Neural cell (in vitro differentiated cells): ENCODE measurements around the gene VENTX. TPM values are rescaled to one million over a fixed set of nuclear protein-coding genes. Genes with fewer than 3 reads are reported as not detected.

ENCODE experiments used
- H2AFZ ChIP-seq: fragments of 200-600, 300-800 bp; sonication (generic), shearing (Covaris generic); 2 replicates; pipeline ENCODE4 v1.6.0; 2014; ENCODE audit warnings: low read depth, mild to moderate bottlenecking, antibody characterized with exemption, low read length, moderate library complexity
- H3F3A ChIP-seq: fragments of 200-600 bp; shearing (Covaris generic); 2 replicates; pipeline ENCODE4 v1.6.1; 2016; ENCODE audit warnings: mild to moderate bottlenecking, moderate library complexity, mixed read lengths, antibody characterized with exemption, low read length; ENCODE audit not compliant: insufficient read depth, poor library complexity, severe bottlenecking
- H3K27ac ChIP-seq: fragments of 200-600, 300-800 bp; sonication (generic), shearing (Covaris generic); 2 replicates; pipeline ENCODE4 v1.5.1; 2014; ENCODE audit warnings: mild to moderate bottlenecking, low read length, moderate library complexity
- H3K27me3 ChIP-seq: fragments of 300-800, 200-600 bp; sonication (generic), shearing (Covaris generic); 2 replicates; pipeline ENCODE4 v1.6.0; 2014; ENCODE audit warnings: mild to moderate bottlenecking, low read depth, low read length, moderate library complexity; ENCODE audit not compliant: insufficient read depth
- H3K36me3 ChIP-seq: fragments of 300-800, 200-600 bp; sonication (generic), shearing (Covaris generic); 2 replicates; pipeline ENCODE4 v1.5.1; 2014; ENCODE audit warnings: mild to moderate bottlenecking, antibody characterized with exemption, low read length, moderate library complexity; ENCODE audit not compliant: insufficient read depth
- H3K4me2 ChIP-seq: fragments of 300-800, 200-600 bp; sonication (generic), shearing (Covaris generic); 2 replicates; pipeline ENCODE4 v1.6.0; 2014; ENCODE audit warnings: mild to moderate bottlenecking, low read length
- H3K4me3 ChIP-seq: fragments of 300-800, 200-600 bp; sonication (generic), shearing (Covaris generic); 2 replicates; pipeline ENCODE4 v1.5.1; 2014; ENCODE audit warnings: mild to moderate bottlenecking, low read length, moderate library complexity
- H3K79me2 ChIP-seq: fragments of 200-600 bp; shearing (Covaris generic); replicated peaks from 2 replicates; pipeline ENCODE4 v1.6.0; 2014; ENCODE audit warnings: mild to moderate bottlenecking, low read length, moderate library complexity; ENCODE audit not compliant: insufficient read depth
- H3K9ac ChIP-seq: fragments of 300-800, 200-600 bp; sonication (generic), shearing (Covaris generic); 2 replicates; pipeline ENCODE4 v1.6.1; 2016; ENCODE audit warnings: mild to moderate bottlenecking, low read length, mixed read lengths
- H3K9me2 ChIP-seq: fragments of 200-600 bp; shearing (Covaris generic); 2 replicates; pipeline ENCODE4 v1.6.1; 2016; ENCODE audit warnings: mild to moderate bottlenecking, low read length, mixed read lengths; ENCODE audit not compliant: insufficient read depth
- H3K9me3 ChIP-seq: fragments of 200-600, 300-800 bp; sonication (generic), shearing (Covaris generic); 2 replicates; pipeline ENCODE4 v1.6.1; 2016; ENCODE audit warnings: mild to moderate bottlenecking, mixed run types, low read length, moderate library complexity, mixed read lengths
- H4K20me1 ChIP-seq: fragments of 200-600 bp; shearing (Covaris generic); 2 replicates; pipeline ENCODE4 v1.6.1; 2016; ENCODE audit warnings: mild to moderate bottlenecking, mixed run types; ENCODE audit not compliant: insufficient read depth
- EP300 ChIP-seq: fragments of 450-650 bp; conservative IDR thresholded peaks from 2 replicates; pipeline ENCODE4 v1.6.1; 2014; ENCODE audit warnings: antibody characterized with exemption, mild to moderate bottlenecking, moderate library complexity; ENCODE audit not compliant: poor library complexity, severe bottlenecking
- EZH2 ChIP-seq: fragments of 200-600, 300-800 bp; shearing (Covaris generic), sonication (generic); IDR thresholded peaks from 2 replicates; pipeline ENCODE4 v1.6.1; 2014; ENCODE audit warnings: antibody characterized with exemption, low read length, borderline replicate concordance, mild to moderate bottlenecking; ENCODE audit not compliant: insufficient read depth, poor library complexity, severe bottlenecking
- MXI1 ChIP-seq: fragments of 450-650 bp; conservative IDR thresholded peaks from 2 replicates; pipeline ENCODE4 v1.6.1; 2014; ENCODE audit warnings: antibody characterized with exemption, mild to moderate bottlenecking; ENCODE audit not compliant: poor library complexity, severe bottlenecking
- POLR2AphosphoS5 ChIP-seq: IDR thresholded peaks from 2 replicates; pipeline ENCODE4 v1.6.1; 2012
- RAD21 ChIP-seq: fragments of 450-650 bp; conservative IDR thresholded peaks from 2 replicates; pipeline ENCODE4 v1.6.1; 2014; ENCODE audit warnings: antibody characterized with exemption, mild to moderate bottlenecking, moderate library complexity
- SMC3 ChIP-seq: fragments of 450-650 bp; conservative IDR thresholded peaks from 2 replicates; pipeline ENCODE4 v1.6.1; 2014; ENCODE audit warnings: antibody characterized with exemption, mild to moderate bottlenecking, moderate library complexity; ENCODE audit not compliant: poor library complexity
- TAF1 ChIP-seq: IDR thresholded peaks from 2 replicates; pipeline ENCODE4 v1.6.1; 2012; ENCODE audit warnings: low read depth
- polyA plus RNA-seq: library from polyadenylated mRNA; depleted of rRNA; stranded (reverse); fragments of >200 nt; gene quantifications from 2 replicates; pipeline ENCODE4 v1.2.3, GENCODE V29; 2014
- TF ChIP-seq, protein P1 (sequence below): fragments of 450-650 bp; IDR thresholded peaks from 2 replicates; pipeline ENCODE4 v1.5.1; 2014; ENCODE audit warnings: antibody characterized with exemption, mild to moderate bottlenecking, moderate library complexity; ENCODE audit not compliant: poor library complexity, severe bottlenecking
- TF ChIP-seq, protein P2 (sequence below): IDR thresholded peaks from 2 replicates; pipeline ENCODE4 v1.6.1; 2012; ENCODE audit warnings: borderline replicate concordance

The VENTX gene
- polyA plus RNA-seq, 1 donor from 2014 or later, result not detected

DNA sequence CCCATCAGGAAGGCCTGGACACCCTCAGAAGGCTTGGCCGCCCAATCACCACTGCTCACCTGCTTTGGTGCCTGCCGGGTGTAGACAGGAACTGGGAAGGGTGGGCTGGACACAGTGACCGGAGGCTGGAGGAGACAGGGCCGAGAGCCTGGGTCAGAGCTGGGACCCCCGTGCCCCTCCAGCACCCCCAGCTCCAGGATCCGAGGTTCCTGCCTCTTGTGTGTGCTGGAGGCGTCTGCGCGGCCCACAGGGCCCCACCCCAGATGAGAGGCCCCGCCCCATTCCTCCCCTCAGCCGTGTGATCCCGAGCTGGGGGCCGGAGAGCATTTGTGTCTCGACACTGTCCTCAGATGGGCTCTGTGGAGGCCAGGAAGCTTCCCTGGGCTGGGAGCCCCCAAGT is 29.6 kb downstream of the VENTX start:
- H3K27me3 ChIP-seq, result no peaks in the 10 kb centered on the region
- no peaks in the 10 kb centered on the region for H3K9me2 ChIP-seq
- no peaks in the 10 kb centered on the region for H3K36me3 ChIP-seq
- no peak overlapping the region for H3K4me2 ChIP-seq
- no peak overlapping the region for H2AFZ ChIP-seq
- no peaks in the 10 kb centered on the region for H3K9me3 ChIP-seq
- no peaks in the 10 kb centered on the region for H4K20me1 ChIP-seq
- TF ChIP-seq SMC3 (no peak), RAD21 (no peak), TAF1 (no peak), MXI1 (no peak), EP300 (no peak), POLR2AphosphoS5 (no peak), EZH2 (no peak)
- TF ChIP-seq, protein P1, sequence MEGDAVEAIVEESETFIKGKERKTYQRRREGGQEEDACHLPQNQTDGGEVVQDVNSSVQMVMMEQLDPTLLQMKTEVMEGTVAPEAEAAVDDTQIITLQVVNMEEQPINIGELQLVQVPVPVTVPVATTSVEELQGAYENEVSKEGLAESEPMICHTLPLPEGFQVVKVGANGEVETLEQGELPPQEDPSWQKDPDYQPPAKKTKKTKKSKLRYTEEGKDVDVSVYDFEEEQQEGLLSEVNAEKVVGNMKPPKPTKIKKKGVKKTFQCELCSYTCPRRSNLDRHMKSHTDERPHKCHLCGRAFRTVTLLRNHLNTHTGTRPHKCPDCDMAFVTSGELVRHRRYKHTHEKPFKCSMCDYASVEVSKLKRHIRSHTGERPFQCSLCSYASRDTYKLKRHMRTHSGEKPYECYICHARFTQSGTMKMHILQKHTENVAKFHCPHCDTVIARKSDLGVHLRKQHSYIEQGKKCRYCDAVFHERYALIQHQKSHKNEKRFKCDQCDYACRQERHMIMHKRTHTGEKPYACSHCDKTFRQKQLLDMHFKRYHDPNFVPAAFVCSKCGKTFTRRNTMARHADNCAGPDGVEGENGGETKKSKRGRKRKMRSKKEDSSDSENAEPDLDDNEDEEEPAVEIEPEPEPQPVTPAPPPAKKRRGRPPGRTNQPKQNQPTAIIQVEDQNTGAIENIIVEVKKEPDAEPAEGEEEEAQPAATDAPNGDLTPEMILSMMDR, result no peak
- TF ChIP-seq, protein P2, sequence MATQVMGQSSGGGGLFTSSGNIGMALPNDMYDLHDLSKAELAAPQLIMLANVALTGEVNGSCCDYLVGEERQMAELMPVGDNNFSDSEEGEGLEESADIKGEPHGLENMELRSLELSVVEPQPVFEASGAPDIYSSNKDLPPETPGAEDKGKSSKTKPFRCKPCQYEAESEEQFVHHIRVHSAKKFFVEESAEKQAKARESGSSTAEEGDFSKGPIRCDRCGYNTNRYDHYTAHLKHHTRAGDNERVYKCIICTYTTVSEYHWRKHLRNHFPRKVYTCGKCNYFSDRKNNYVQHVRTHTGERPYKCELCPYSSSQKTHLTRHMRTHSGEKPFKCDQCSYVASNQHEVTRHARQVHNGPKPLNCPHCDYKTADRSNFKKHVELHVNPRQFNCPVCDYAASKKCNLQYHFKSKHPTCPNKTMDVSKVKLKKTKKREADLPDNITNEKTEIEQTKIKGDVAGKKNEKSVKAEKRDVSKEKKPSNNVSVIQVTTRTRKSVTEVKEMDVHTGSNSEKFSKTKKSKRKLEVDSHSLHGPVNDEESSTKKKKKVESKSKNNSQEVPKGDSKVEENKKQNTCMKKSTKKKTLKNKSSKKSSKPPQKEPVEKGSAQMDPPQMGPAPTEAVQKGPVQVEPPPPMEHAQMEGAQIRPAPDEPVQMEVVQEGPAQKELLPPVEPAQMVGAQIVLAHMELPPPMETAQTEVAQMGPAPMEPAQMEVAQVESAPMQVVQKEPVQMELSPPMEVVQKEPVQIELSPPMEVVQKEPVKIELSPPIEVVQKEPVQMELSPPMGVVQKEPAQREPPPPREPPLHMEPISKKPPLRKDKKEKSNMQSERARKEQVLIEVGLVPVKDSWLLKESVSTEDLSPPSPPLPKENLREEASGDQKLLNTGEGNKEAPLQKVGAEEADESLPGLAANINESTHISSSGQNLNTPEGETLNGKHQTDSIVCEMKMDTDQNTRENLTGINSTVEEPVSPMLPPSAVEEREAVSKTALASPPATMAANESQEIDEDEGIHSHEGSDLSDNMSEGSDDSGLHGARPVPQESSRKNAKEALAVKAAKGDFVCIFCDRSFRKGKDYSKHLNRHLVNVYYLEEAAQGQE, result no peak
- no peak overlapping the region for H3K27ac ChIP-seq
- no peaks in the 10 kb centered on the region for H3F3A ChIP-seq
- H3K4me3 ChIP-seq, result no peak overlapping the region
- no peaks in the 10 kb centered on the region for H3K79me2 ChIP-seq
- H3K9ac ChIP-seq, result no peak overlapping the region

DNA sequence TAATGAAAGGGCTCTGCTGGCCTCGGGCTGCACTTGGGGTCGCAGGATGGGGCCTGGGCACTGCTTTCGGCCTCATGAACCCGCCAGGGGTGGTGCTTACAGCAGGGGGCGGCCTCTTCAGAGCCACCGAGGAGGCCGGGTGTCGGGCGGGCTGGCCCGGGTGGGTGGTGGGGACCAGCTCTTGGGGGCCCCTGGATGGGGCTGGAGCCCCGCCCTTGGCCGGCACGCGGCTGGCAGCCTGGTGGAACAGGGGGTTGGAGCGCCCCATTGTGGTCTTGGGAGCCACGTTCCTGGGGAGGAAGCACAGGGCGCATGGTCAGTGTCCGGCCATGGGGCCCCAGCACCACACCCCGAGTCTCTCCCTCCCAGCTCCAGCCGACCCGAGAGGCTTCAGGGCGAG is 30.2 kb downstream of the VENTX start:
- Histone ChIP-seq H3K9me3 (no peaks in the 10 kb centered on the region), H3K79me2 (no peaks in the 10 kb centered on the region), H3K4me3 (no peak overlapping the region), H3K27ac (no peak overlapping the region), H3F3A (no peaks in the 10 kb centered on the region), H2AFZ (no peak overlapping the region), H4K20me1 (no peaks in the 10 kb centered on the region), H3K9ac (no peak overlapping the region), H3K27me3 (no peaks in the 10 kb centered on the region), H3K4me2 (no peak overlapping the region), H3K36me3 (no peaks in the 10 kb centered on the region), H3K9me2 (no peaks in the 10 kb centered on the region)
- TF ChIP-seq POLR2AphosphoS5 (no peak), EP300 (no peak), RAD21 (no peak), MXI1 (no peak), TAF1 (no peak), SMC3 (no peak), EZH2 (no peak)
- TF ChIP-seq, protein P1, result no peak
- TF ChIP-seq, protein P2, result no peak
